Breast epithelium (tissue), 3 donors: ENCODE measurements around the gene KLF15.

Experiments used
- POLR2AphosphoS5 ChIP-seq, 3 donors: sonication (generic); formaldehyde crosslinking; IDR thresholded peaks; one replicate each; pipeline ENCODE4 v1.6.1; 2017; ENCODE audit warnings: antibody characterized with exemption in 3 of 3
- TF ChIP-seq, protein P1 (sequence below), 3 donors: fragments of 450-650 bp; IDR thresholded peaks; one replicate each; pipeline ENCODE4 v1.5.1; 2016 to 2017; ENCODE audit warnings: antibody characterized with exemption in 3 of 3, mild to moderate bottlenecking in 3 of 3, moderate library complexity in 3 of 3

DNA sequence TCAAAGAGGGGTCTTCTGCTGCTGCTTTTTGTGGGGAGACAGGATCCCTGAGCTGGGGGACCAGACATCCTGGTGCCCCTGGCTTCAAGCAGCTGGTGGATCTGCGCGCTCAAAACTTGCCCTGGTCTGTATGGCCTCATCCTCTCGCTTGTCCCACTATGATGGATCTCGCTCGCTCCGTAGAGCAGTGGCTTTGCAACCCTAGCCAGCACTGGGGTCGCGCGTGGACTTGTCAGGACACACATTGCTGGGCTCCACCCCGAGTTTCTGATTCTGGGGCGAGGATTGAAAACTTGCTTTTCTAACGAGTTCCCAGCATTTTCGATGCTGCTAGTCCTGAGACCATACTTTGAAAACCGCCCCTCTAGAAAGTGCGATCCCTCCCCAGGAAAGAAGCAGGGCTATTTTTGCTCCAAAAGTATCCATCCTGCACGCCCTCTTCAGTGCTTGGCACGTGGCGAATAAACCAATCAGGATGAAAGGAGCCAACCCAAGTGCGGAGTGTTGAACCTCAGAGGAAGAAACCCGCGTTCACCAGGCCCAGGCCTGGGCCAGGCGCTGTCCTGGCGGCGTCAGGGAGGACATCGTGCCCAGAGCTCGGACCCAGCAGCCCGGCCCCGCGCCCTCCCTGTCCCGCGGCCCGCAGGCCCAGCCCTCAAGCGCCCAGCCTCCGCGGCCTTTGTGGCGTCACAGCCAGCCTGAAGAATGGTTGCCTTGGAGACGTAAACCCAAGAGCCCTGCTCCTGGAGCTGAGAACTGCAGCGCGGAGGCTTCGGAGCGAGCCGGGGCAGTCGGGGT, 37.2 kb upstream of the KLF15 start, which contains the start of gene CFAP100:
- TF ChIP-seq, protein P1, sequence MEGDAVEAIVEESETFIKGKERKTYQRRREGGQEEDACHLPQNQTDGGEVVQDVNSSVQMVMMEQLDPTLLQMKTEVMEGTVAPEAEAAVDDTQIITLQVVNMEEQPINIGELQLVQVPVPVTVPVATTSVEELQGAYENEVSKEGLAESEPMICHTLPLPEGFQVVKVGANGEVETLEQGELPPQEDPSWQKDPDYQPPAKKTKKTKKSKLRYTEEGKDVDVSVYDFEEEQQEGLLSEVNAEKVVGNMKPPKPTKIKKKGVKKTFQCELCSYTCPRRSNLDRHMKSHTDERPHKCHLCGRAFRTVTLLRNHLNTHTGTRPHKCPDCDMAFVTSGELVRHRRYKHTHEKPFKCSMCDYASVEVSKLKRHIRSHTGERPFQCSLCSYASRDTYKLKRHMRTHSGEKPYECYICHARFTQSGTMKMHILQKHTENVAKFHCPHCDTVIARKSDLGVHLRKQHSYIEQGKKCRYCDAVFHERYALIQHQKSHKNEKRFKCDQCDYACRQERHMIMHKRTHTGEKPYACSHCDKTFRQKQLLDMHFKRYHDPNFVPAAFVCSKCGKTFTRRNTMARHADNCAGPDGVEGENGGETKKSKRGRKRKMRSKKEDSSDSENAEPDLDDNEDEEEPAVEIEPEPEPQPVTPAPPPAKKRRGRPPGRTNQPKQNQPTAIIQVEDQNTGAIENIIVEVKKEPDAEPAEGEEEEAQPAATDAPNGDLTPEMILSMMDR (IDR thresholded peaks at IDR 0.05): no peak
- no peak for TF ChIP-seq POLR2AphosphoS5 (IDR thresholded peaks at IDR 0.05)
